HG02884 (cell line): ENCODE data around the gene ABCC2.
A peak's percentile ranks its signal among the peaks of the same experiment; 100 is the strongest.
"Not testable (repeated sequence)": the region's sequence is repeated elsewhere in the genome, so short reads cannot be mapped to it uniquely, and the experiment has no call there.

ENCODE experiments used
- ATAC-seq: cut with Tn5 transposase; IDR thresholded peaks from one replicate; pipeline ENCODE4 v1.9.1; 2021; ENCODE audit warnings: mild to moderate bottlenecking, moderate library complexity; ENCODE audit not compliant: unreplicated experiment

ABCC2 gene

DNA sequence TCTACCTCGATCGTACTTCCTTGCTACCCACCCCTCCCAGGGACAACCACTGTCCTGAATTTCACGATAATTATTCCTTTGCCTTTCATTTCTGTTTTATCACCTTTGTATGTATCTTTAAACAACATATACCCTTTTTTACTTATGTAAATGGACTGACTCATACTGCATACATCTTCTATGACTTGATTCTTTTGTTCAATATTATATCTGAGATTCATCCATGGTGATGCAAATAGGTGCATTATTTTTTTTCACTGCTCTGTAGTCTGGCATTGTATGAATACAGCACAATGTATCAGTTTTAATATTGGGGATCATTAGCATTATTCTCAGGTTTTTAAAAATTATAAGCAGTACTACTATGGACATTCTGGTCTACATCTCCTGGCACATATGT lies 69.4 kb downstream of the ABCC2 start:
- ATAC-seq = no peak

DNA sequence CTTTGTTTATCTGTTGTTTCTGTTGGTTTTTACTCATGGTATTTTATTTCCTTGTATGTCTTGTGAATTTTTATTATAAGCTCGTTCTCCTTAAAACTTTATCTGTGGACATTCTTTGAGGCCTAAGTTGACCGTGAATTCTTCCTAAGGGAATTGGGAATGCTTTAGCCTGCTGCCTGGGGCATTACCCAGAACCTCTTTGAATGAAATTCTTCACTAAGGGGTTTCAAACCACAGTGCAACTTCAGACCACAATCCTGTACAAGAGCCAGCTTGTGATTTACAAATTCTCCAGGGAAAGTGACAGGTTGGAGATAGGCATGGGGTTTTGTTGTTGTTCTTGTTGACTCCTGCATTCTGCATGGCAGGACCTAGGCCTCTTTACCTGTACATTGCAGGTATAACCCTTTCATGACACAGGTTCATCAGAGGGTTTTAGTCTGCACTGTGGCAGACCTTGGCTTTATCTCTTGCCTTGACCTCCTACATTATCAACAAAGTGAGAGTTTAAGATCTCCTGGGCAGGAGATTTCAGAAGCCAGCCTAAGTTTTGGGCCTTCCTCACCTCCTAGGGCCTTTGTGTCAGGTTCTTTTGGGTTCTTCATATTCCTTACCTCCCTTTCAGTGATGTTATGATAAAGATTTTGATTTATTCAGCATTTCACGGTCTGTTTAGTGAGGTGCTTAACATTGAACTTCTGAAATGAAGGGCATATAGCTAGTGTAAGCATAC lies 70.2 kb downstream of the ABCC2 start:
- ATAC-seq = no peak

DNA sequence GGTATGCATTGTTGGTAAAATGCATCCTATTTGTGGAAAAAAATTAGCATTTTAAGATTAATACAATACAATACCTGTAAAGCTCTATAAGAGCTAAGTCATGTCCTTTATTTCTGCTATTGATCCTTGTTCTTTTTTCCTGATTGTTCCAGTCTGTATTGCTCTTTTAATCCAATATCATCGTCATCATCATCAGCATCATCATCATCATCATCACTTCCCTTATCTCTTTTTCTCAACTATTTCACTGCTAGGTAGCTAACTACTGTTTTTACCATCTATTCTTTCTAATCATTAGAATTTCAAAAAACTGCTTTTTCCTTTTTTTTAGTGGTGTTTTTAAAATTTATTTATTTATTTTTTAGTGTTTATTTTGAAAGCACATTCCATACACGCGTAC lies 71.2 kb downstream of the ABCC2 start:
- ATAC-seq = no peak

DNA sequence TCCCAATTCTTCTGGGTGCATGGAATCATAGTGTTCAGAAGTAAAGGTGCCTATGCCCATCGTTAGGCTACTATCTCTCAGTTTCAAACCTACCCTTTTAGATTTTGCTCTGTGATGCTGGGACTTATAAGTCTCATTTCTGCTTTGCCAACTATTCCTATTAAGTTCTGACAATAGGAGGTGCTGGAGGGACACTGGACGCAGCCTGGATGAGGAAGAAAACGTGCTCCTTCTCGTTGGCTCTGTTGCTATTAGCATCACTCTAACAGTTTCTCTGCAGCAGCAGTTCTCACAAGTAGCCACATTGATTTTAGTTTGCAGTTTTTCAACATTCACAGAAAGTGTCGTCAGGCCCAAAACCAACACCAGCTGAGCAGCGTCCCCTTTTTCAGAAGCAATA lies 72.4 kb downstream of the ABCC2 start:
- ATAC-seq = no peak

DNA sequence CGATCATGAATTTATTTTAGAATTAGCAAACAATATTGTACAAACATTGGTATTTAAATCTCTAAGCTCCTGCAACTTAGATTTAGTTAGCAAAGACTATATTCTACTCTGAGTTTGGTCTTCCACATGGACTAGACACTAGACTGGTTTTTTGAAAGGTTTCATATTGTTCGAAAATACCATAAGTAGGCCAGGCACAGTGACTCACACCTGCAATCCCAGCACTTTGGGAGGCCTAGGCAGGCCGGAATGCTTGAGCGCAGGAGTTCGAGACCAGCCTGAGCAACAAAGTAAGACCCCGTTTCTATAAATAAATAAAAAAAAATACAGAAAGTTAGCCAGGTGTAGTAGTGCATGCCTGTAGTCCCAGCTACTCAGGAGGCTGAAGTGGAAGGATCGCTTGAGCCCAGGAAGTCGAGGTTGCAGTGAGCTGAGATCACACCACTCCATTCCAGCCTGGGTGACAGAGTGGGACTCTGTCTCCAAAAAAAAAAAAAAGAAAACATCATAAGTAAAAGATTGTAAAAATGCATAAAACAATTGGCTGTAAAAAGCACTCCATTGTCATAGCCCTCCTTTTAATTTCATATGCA lies 73.1 kb downstream of the ABCC2 start:
- no peak for ATAC-seq

DNA sequence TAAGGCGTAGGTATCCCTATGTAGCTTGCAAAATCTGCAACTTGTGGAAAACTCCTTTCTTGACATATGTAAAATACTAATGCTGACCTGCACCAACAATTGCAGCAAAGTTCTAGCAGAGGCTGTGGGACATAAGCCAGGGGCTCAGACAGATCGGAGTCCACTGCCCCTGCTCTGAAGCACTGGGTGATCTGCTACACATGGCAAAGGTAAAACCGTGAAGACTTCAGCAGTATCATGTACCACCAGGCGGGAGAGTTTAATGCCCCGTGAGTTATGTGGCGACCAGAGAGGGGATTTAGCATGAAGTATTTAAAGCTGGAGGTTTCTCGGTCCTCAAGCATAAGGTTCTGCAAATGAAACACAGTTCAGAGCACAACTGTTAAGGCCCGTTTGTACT lies 76.4 kb downstream of the ABCC2 start:
- ATAC-seq = no peak

DNA sequence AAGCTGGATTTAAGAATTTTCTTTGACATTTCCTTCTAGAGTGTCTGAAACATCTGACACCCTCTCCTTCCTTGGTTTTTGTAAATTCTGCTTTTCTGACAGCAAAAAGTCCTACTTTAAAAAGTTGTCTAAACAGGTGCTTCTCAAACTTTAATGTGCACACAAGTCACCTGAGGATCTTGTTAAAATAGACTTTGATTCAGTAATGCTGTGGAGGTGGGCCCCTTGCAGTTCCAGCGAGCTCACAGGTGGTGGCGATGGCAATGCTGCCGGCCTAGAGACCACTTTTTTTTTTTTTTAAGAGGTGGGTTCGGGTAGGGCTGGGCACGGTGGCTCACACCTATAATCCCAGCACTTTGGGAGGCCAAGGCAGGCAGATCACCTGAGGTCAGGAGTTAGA lies 77.1 kb downstream of the ABCC2 start:
- ATAC-seq = no peak

DNA sequence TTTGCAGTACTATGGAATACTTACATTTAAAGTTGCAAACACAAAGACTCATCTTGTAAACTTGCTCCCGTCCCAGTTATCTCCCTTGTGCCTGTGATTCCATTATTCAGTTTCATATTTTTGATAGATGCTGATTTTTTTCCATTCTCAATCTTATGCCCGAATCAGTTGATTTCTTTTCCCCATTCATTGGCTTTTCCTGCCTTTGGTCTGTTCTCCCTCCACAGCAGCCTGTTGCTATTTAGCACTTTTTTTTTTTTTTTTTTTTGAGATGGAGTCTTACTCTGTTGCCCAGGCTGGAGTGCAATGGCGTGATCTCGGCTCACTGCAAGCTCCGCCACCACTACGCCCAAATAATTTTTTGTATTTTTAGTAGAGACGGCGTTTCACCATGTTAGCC lies 78.0 kb downstream of the ABCC2 start:
- ATAC-seq = no peak

DNA sequence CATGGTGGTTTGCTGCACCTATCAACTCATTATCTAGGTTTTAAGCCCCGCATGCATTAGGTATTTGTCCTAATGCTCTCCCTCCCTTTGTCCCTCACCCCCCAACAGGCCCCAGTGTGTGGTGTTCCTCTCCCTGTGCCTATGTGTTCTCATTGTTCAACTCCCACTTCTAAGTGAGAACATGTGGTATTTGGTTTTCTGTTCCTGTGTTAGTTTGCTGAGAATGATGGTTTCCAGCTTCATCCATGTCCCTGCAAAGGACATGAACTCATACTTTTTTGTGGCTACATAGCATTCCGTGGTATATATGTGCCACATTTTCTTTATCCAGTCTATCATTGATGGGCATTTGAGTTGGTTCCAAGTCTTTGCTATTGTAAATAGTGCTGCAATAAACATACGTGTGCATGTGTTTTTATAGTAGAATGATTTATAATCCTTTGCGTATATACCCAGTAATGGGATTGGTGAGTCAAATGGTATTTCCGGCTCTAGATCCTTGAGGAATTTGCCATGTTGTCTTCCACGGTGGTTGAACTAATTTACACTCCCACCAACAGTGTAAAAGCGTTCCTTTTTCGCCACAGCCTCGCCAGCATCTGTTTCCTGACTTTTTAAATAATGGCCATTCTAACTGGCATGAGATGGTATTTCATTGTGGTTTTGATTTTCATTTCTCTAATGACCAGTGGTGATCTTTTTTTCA lies 81.2 kb downstream of the ABCC2 start:
- ATAC-seq = not testable (repeated sequence)

DNA sequence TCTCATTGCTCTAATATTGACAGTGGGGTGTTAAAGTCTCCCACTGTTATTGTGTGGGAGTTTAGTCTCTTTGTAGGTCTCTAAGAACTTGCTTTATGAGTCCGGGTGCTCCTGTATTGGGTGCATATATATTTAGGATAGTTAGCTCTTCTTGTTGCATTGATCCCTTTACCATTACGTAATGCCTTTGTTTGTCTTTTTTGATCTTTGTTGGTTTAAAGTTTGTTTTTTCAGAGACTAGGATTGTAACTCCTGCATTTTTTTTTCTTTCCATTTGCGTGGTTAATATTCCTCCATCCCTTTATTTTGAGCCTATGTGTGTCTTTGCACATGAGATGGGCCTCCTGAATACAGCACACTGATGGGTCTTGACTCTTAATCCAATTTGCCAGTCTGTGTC lies 84.8 kb downstream of the ABCC2 start:
- not testable (repeated sequence) for ATAC-seq

DNA sequence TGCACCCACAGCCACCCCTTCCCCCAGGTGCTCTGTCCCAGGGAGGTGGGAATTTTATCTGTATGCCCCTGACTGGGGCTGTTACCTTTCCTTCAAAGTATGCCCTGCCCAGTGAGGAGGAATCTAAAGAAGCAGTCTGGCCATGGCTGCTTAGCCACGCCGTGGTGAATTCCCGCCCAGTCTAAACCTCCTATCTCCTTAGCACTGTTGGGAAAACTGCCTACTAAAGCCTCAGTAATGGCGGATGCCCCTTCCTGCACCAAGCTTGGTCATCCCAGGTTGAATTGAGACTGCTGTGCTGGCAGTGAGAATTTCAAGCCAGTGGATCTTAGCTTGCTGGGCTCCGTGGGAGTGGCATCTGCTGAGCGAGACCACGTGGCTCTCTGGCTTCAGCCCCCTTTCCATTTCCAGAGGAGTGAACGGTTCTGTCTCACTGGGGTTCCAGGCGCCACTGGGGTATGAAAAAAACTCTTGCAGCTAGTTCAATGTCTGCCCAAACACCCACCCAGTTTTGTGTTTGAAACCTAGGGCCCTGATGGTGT lies 87.2 kb downstream of the ABCC2 start:
- ATAC-seq = no peak

DNA sequence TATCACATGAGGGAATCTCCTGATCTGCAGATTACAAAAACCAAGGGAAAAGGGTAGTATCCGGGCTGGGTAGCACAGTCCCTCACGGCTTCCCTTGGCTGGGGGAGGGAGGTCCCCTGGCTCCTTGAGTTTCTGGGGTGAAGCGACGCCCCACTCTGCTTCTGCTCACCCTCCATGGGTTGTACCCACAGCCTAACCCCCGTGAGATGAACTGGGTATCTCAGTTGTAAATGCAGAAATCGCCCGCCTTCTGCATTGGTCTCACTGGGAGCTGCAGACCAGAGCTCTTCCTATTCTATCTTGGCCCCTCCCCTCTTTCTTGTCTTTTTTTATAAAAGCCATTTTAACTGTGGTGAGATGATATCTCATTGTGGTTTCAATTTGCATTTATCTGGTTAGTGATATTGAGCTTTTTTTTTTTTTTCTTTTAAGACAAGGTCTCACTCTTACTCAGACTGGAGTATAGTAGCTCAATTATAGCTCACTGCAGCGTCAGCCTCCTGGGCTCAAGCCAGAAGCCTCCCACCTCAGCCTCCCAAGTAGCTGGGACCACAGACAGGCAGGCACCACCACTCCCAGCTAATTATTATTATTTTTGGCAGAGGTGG lies 87.8 kb downstream of the ABCC2 start:
- ATAC-seq = peak; percentile 67

DNA sequence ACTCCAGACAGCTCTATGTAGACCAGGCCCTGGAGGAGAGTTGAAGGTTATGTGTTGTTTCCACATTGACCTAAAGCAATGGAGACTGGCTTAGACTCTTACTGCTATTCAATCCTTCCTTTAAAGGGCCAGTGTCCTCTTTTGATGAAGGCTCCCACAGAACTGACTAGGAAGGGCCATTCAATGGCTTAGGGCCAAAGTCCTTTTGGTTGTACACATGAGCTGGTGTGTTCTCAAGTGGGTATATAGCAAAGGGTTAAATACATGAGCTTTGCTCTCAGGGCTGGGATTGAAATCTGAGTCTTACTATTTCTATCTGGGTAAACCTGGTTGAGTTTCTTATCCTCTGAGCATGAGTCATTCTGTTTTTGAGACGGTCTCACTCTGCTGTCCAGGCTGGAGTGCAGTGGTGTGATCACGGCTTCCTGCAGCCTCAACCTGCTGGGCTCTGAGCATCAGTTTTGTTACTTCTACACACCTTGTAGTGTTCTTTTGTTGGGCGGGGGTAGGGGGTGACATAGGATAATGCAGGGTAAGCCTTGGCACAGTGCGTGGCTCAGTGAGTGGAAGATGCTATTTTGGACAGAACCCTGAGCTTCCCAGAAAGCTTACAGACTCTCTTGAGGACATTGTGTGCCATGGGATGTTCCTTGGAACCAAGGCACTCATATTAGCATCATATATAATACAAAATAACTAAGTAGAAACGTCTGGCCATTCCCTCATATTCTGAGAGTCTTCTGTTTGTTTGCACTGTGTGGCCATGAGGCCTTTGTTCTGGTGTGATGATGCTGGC lies 90.1 kb downstream of the ABCC2 start:
- no peak for ATAC-seq

DNA sequence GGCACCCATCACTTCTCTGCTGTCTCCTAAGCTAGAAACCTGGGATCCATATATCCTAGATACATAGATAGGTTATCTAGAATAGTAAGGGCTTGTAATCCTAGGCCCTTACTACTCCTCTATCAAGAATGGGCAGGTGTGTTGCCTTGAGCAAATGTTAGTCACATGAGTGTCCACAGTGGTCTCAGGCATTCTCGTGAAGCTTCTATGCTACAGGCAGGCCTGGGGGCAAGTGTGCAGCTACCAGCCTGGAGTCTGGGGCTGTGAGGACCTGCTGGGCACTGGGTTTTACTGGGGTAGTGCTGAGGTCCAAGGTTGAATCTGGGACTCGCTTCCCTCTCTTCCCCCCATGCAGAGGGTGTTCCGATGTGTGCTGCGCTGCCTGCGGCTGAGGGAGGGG lies 91.4 kb downstream of the ABCC2 start:
- ATAC-seq = no peak

DNA sequence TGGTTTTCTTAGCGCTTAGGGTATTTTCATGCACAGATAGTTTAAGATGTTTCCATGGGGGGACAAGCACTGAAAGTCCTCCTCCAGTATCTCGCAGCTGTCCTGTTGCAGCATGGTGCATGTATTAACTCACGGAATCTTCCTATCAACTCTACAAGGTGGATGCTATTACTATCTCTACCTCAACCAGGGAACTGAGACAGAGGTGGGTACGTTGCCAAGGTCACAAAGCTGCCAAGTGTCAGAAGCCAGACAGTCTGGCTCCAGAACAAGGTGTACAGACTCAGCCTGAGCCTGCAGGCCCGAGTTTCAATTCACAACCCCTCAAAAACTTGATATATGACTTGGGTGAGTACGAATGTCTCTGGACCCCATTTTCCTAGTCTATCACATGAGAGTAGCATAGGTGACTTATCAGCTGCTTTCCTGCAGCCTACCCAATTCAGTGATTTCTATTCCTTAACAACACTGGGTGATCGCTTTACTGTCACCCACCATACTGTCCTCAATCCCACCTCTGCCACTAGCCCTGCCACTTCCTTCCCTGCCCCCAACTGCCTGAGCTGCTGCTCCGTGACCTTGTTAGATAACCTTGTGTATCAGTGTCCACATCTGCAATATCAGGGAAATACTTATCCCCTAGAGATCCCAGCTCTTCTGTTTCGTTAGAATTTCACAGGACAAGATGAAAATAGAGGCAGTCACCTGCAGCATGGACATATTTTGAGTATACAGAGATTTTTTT lies 92.1 kb downstream of the ABCC2 start:
- ATAC-seq = no peak

DNA sequence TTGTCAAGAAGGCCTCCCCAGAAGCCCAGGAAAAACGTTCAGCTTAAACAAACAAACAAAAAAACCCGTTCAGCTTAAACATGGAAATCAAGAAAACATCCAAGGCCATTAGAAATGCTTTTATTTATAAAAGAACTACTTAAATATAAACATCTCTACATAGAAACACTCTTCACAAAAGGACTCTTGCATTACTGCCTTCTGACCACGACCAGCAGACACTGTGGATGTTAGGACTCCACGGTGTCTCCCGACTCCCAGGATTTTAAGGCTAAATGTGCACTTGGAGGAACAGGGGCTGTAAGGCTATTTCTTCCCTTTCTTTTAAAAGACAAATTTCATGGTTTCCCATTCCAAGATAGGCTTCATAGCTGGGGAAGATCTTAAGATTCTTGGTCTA lies 93.0 kb downstream of the ABCC2 start:
- ATAC-seq = no peak

DNA sequence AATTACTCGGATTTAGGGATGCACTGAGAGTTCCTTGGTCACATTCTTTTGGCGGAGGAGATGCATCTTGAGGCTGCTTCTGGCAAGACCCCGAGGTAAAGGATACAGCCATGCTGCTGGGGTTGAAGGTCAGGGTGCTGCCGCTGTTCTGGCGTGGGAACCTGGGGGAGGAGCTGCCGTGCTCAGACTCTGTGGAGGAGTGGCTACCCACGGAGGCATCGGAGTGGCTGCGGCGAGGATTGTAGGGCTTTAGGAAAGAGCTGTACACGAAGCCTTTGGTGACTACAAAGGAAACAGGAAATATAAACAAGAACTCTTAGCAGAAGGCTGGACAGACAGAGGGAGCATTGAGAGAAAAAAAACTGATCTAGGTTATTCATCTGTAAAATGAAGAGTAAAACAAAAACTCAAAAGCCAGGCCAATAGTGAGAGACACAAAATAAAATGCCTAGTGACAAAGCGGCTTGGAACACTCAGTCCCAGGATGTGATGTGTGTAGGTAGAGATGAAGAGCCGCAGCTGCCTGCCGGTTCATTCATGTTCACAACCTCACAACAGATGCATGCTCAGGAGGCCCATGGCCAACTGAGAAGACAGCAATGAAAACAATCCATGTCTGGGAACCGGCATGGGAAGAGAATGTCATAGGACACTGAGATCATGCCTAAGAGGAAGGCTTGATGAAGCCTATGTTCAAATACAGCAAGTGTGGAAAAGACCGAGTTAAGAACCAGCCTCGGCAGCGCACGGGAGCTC lies 97.8 kb downstream of the ABCC2 start:
- no peak for ATAC-seq

DNA sequence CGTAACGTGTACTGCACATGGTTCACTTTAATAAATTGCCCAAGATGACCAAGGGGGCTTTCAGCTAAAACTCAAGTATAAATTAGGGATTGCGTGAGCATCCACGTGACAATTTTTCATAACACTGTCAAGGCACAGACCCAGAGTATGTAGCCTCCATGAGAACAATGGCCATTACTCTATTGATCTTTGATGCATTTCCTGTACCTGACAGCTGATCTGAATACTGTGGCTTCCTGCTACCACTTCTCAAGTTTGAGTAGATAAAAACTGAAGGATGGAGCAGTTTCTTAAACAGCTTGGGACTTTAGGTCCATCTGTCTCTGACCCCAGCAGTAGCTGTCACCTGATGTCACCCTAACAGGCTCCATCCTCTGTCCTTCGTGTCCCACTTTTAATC lies 98.9 kb downstream of the ABCC2 start:
- no peak for ATAC-seq

DNA sequence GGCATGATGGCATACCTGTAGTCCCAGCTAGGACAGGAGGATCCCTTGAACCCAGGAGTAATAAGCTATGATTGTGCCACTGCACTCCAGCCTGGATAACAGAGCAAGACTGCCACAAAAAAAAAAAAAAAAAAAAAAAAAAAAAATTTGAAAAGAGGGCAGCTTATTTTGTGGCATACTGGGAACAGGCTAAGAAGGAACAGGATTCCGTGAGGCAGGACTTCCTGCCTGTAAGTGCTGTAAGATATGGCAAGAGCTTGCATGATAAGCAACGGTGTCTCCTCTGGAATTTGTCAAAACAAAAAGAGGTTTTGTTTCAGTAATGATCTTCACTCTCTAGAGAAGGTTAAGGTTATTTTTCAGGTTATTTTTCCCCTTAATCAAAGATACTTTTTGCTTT lies 101.1 kb downstream of the ABCC2 start:
- ATAC-seq = no peak
